GM23338 (cell line): ENCODE results near the gene SLC49A4. TPM values are rescaled to one million over a fixed set of nuclear protein-coding genes. Genes with fewer than 3 reads are reported as not detected.

Experiments
- ATAC-seq: fragments of 200-7000 bp; cut with Tn5 transposase; 3 replicates; pipeline ENCODE4 v1.9.1; 2020
- DNase-seq: peaks from one replicate; pipeline ENCODE4 v3.0.0-alpha.2; 2015; ENCODE audit warnings: low spot score
- H2AFZ ChIP-seq: fragments of 200-600 bp; sonication (generic); 2 replicates; pipeline ENCODE4 v1.8.0; 2016; ENCODE audit warnings: antibody characterized with exemption, mild to moderate bottlenecking, moderate library complexity
- H3F3A ChIP-seq: fragments of 200-600 bp; sonication (generic); replicated peaks from 2 replicates; pipeline ENCODE4 v1.8.0; 2017; ENCODE audit warnings: antibody characterized with exemption, mixed run types, low read depth
- H3K27ac ChIP-seq: fragments of 200-600 bp; sonication (generic); 2 replicates; pipeline ENCODE4 v1.6.1; 2016; ENCODE audit warnings: low read depth
- H3K27me3 ChIP-seq: fragments of 200-600 bp; sonication (generic); 2 replicates; pipeline ENCODE4 v1.8.0; 2016; ENCODE audit warnings: mild to moderate bottlenecking, mixed run types, moderate library complexity; ENCODE audit not compliant: insufficient read depth
- H3K36me3 ChIP-seq: fragments of 200-600 bp; sonication (generic); 2 replicates; pipeline ENCODE4 v1.8.0; 2016; ENCODE audit warnings: mild to moderate bottlenecking; ENCODE audit not compliant: insufficient read depth
- H3K4me1 ChIP-seq: fragments of 200-600 bp; sonication (generic); 2 replicates; pipeline ENCODE4 v1.8.0; 2016; ENCODE audit warnings: mild to moderate bottlenecking, moderate library complexity; ENCODE audit not compliant: insufficient read depth
- H3K4me2 ChIP-seq: fragments of 200-600 bp; sonication (generic); 2 replicates; pipeline ENCODE4 v1.7.1; 2017; ENCODE audit warnings: mixed run types
- H3K4me3 ChIP-seq: fragments of 200-600 bp; sonication (generic); 2 replicates; pipeline ENCODE4 v1.6.1; 2016; ENCODE audit warnings: mixed run types
- H3K79me2 ChIP-seq: fragments of 200-600 bp; sonication (generic); replicated peaks from 2 replicates; pipeline ENCODE4 v1.8.0; 2017; ENCODE audit warnings: mild to moderate bottlenecking; ENCODE audit not compliant: insufficient read depth
- H3K9me2 ChIP-seq: fragments of 200-600 bp; sonication (generic); 2 replicates; pipeline ENCODE4 v1.8.0; 2017; ENCODE audit not compliant: insufficient read depth
- H4K20me1 ChIP-seq: fragments of 200-600 bp; sonication (generic); replicated peaks from 2 replicates; pipeline ENCODE4 v1.8.0; 2017; ENCODE audit warnings: mild to moderate bottlenecking; ENCODE audit not compliant: insufficient read depth
- H3K27ac Mint-ChIP-seq: 2 replicates; pipeline ENCODE4 v1.8.0; 2020; ENCODE audit warnings: inconsistent platforms, mild to moderate bottlenecking, moderate library complexity, mixed read lengths
- H3K27me3 Mint-ChIP-seq: 3 replicates; pipeline ENCODE4 v1.8.0; 2022; ENCODE audit warnings: low read depth, mild to moderate bottlenecking, moderate library complexity, mixed read lengths, inconsistent platforms; ENCODE audit not compliant: insufficient read depth, poor library complexity
- H3K36me3 Mint-ChIP-seq: 3 replicates; pipeline ENCODE4 v1.8.0; 2021; ENCODE audit warnings: low read depth, mild to moderate bottlenecking, inconsistent platforms, moderate library complexity, mixed read lengths
- H3K4me1 Mint-ChIP-seq: 3 replicates; pipeline ENCODE4 v1.8.0; 2020; ENCODE audit warnings: mild to moderate bottlenecking, inconsistent platforms, mixed read lengths
- H3K4me3 Mint-ChIP-seq: 3 replicates; pipeline ENCODE4 v1.8.0; 2021; ENCODE audit warnings: moderate library complexity, mild to moderate bottlenecking, inconsistent platforms, mixed read lengths
- H3K9me3 Mint-ChIP-seq: 3 replicates; pipeline ENCODE4 v1.8.0; 2020; ENCODE audit warnings: moderate library complexity, mild to moderate bottlenecking, inconsistent platforms, mixed read lengths
- EZH2 ChIP-seq: fragments of 200-600 bp; sonication (generic); IDR thresholded peaks from one replicate; pipeline ENCODE4 v1.8.0; 2017; ENCODE audit warnings: antibody characterized with exemption, mild to moderate bottlenecking, low read depth; ENCODE audit not compliant: unreplicated experiment
- JUNB ChIP-seq: IDR thresholded peaks from one replicate; pipeline ENCODE4 v1.6.1; 2016; ENCODE audit warnings: antibody characterized with exemption; ENCODE audit not compliant: unreplicated experiment
- STAT1 ChIP-seq: IDR thresholded peaks from one replicate; pipeline ENCODE4 v1.6.1; 2016; ENCODE audit warnings: antibody characterized with exemption; ENCODE audit not compliant: unreplicated experiment
- polyA plus RNA-seq: library from polyadenylated mRNA; unstranded; fragments of >200 nt; fragmentation: Nextera tagmentation; extraction: Ambion mirVana; gene quantifications from 2 replicates; pipeline ENCODE4 v1.2.1, GENCODE V29; 2016
- total RNA-seq: library from RNA; depleted of rRNA; stranded (reverse); fragments of >200 nt; shearing (Covaris generic); gene quantifications from 2 replicates; pipeline ENCODE4 v1.2.3, GENCODE V29; 2014
- TF ChIP-seq, protein P1 (sequence below), 2 experiments: fragments of 200-600 bp in 1 of 2; sonication (generic) in 1 of 2; conservative IDR thresholded peaks; 2 replicates each; pipeline versions ENCODE4 v1.5.1 to v1.6.1; 2016 to 2017; ENCODE audit warnings: antibody characterized with exemption in 2 of 2, low read depth in 2 of 2, mild to moderate bottlenecking in 2 of 2, moderate library complexity in 1 of 2
- TF ChIP-seq, protein P2 (sequence below): IDR thresholded peaks from one replicate; pipeline ENCODE4 v1.6.1; 2018; ENCODE audit warnings: antibody characterized with exemption; ENCODE audit not compliant: unreplicated experiment

Gene SLC49A4
- total and polyA plus RNA-seq, 2 experiments from 2014 or later = 3.7 to 16.8 TPM

DNA sequence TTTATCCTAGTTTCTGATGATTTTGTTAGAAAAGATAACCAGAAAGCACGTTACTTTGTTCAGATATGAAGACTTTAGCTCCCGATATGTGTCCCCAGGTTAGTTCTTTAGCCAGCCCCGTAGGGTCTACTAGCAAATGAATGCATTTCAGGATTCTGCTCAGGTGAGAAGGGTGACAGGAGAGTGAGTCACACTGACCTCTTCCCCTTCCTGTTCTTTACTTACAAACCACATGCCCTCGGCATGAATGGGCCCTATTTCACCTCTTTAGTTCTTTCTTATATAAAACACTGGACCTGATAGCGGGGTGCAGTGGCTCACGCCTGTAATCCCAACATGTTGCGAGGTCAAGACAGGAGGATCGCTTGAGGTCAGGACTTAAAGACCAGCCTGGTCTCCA lies 98.4 kb downstream of the SLC49A4 start (continued):
- no peak for TF ChIP-seq EZH2
- TF ChIP-seq, protein P1, sequence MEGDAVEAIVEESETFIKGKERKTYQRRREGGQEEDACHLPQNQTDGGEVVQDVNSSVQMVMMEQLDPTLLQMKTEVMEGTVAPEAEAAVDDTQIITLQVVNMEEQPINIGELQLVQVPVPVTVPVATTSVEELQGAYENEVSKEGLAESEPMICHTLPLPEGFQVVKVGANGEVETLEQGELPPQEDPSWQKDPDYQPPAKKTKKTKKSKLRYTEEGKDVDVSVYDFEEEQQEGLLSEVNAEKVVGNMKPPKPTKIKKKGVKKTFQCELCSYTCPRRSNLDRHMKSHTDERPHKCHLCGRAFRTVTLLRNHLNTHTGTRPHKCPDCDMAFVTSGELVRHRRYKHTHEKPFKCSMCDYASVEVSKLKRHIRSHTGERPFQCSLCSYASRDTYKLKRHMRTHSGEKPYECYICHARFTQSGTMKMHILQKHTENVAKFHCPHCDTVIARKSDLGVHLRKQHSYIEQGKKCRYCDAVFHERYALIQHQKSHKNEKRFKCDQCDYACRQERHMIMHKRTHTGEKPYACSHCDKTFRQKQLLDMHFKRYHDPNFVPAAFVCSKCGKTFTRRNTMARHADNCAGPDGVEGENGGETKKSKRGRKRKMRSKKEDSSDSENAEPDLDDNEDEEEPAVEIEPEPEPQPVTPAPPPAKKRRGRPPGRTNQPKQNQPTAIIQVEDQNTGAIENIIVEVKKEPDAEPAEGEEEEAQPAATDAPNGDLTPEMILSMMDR (conservative IDR thresholded peaks at IDR 0.05; ENCODE audit: low read depth in 2 of 2) = no peak

DNA sequence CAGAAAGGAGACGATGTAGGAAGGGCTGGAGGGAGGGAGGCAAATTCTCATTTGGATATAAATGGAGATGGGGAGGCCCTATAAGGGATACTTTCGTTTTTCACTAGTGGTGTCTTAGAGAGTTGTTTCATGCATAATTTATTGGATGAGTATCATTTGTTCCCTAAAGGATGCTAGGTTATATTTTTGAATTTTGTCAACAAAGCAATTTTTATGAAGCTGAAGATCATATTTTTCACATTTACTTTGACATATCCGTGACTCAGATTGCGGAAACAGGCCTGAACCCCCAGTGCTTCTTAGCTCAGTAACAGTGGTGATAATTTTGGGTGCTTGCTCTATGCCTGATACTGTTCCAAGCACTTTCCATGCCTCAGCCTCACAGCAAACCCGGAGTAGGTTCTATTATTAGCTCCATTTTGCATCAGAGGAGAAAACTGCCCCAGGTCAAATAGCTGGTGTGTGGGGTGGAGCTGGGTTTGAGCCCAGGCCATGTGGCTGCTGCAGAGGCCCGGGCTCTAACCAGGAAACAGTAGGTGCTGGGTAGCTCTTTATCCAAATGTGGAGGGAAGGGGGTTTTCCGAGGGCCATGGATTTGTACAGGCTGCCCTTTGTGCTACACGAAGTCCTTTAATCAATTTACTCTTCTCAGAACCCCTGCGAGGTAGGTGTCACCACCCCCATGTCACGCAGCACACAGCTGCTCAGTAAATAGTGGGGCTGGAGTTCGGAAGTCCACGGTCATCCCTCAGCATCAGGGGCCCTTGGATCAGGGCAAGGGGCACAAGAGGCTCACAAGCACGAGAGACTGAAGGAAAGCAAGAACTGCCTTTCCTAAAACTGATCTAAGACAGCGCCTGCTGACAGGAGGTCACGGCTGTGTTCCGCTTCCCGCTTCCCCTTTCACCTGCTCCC lies 99.1 kb downstream of the SLC49A4 start:
- peaks cover 27% of the 10 kb centered on the region for H3K4me1 Mint-ChIP-seq

DNA sequence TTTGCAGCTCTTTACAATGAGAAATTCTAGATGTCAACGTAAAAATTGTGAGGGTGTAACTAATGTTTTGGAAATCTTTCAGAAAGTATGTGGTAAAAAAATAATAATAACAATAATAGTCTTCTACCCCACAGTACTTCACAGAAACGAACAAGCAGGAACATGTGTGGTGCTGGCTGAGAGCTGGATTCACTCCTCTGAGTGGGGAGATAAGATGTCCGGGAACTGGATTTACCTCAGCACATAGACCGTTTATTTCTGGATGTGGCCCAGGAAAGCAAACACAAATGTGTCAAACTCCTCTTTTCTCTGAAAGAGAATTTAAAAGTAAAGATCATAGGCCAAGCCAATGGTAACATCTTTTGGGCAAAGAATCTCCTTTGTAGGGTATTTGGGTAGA lies 103.4 kb downstream of the SLC49A4 start:
- H2AFZ ChIP-seq = no peak overlapping the region
- H3K36me3 Mint-ChIP-seq = no peaks in the 10 kb centered on the region
- DNase-seq (no peak), ATAC-seq (no peak)
- H3K27me3 Mint-ChIP-seq = peaks cover 2% of the 10 kb centered on the region
- no peak for TF ChIP-seq STAT1
- TF ChIP-seq, protein P2, sequence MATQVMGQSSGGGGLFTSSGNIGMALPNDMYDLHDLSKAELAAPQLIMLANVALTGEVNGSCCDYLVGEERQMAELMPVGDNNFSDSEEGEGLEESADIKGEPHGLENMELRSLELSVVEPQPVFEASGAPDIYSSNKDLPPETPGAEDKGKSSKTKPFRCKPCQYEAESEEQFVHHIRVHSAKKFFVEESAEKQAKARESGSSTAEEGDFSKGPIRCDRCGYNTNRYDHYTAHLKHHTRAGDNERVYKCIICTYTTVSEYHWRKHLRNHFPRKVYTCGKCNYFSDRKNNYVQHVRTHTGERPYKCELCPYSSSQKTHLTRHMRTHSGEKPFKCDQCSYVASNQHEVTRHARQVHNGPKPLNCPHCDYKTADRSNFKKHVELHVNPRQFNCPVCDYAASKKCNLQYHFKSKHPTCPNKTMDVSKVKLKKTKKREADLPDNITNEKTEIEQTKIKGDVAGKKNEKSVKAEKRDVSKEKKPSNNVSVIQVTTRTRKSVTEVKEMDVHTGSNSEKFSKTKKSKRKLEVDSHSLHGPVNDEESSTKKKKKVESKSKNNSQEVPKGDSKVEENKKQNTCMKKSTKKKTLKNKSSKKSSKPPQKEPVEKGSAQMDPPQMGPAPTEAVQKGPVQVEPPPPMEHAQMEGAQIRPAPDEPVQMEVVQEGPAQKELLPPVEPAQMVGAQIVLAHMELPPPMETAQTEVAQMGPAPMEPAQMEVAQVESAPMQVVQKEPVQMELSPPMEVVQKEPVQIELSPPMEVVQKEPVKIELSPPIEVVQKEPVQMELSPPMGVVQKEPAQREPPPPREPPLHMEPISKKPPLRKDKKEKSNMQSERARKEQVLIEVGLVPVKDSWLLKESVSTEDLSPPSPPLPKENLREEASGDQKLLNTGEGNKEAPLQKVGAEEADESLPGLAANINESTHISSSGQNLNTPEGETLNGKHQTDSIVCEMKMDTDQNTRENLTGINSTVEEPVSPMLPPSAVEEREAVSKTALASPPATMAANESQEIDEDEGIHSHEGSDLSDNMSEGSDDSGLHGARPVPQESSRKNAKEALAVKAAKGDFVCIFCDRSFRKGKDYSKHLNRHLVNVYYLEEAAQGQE = no peak
- no peak overlapping the region for H3K4me3 Mint-ChIP-seq
- H3K27ac Mint-ChIP-seq = no peak overlapping the region
- H3K27me3 ChIP-seq = no peaks in the 10 kb centered on the region
- peaks cover 4% of the 10 kb centered on the region; the same call in 1 of the 2 replicates for H3K9me2 ChIP-seq
- H3K9me3 Mint-ChIP-seq = no peaks in the 10 kb centered on the region; the same call in 2 of the 3 replicates
- no peak overlapping the region for H3K4me3 ChIP-seq
- no peaks in the 10 kb centered on the region for H3F3A ChIP-seq
- no peaks in the 10 kb centered on the region for H4K20me1 ChIP-seq
- H3K27ac ChIP-seq = no peak overlapping the region
- H3K36me3 ChIP-seq = no peaks in the 10 kb centered on the region
- peaks cover 12% of the 10 kb centered on the region for H3K4me1 Mint-ChIP-seq
- H3K4me1 ChIP-seq = peaks cover 11% of the 10 kb centered on the region; the same call in 1 of the 2 replicates
- no peak overlapping the region for H3K4me2 ChIP-seq
- no peaks in the 10 kb centered on the region for H3K79me2 ChIP-seq

More for the DNA sequence above, 99.1 kb downstream of the SLC49A4 start:
- ATAC-seq (peak; percentile 28), DNase-seq (peak; percentile 20)
- Histone ChIP-seq H3K27ac (no peak overlapping the region), H3K79me2 (no peaks in the 10 kb centered on the region), H3K4me2 (peak overlapping the region; percentile 33; the same call in 1 of the 2 replicates), H3K4me1 (peaks cover 30% of the 10 kb centered on the region), H4K20me1 (no peaks in the 10 kb centered on the region), H3K36me3 (no peaks in the 10 kb centered on the region), H3F3A (no peaks in the 10 kb centered on the region), H3K9me2 (peaks cover 4% of the 10 kb centered on the region; the same call in 1 of the 2 replicates), H3K27me3 (no peaks in the 10 kb centered on the region), H3K4me3 (no peak overlapping the region), H2AFZ (peak overlapping the region; percentile 73)
- H3K36me3 Mint-ChIP-seq = peaks cover 5% of the 10 kb centered on the region; the same call in 1 of the 3 replicates
- H3K4me3 Mint-ChIP-seq = no peak overlapping the region
- H3K27ac Mint-ChIP-seq = no peak overlapping the region
- H3K9me3 Mint-ChIP-seq = peaks cover 4% of the 10 kb centered on the region; the same call in 2 of the 3 replicates
- no peak for TF ChIP-seq JUNB
- no peak for TF ChIP-seq EZH2
- no peak for TF ChIP-seq STAT1
- H3K27me3 Mint-ChIP-seq = no peaks in the 10 kb centered on the region
